Liver (tissue), 9 donors: ENCODE measurements around the gene CRTC2. TPM values are rescaled to one million over a fixed set of nuclear protein-coding genes. Genes with fewer than 3 reads are reported as not detected.

Source experiments
- DNase-seq: peaks from one replicate; pipeline ENCODE4 v3.0.0-alpha.2; 2017; ENCODE audit warnings: low spot score
- H3K27ac ChIP-seq, 2 donors: one replicate each; pipeline ENCODE4 v1.7.0; 2013; ENCODE audit warnings: inconsistent platforms in 2 of 2, low read length in 2 of 2, control low read depth in 1 of 2, low read depth in 1 of 2, mild to moderate bottlenecking in 1 of 2
- H3K27me3 ChIP-seq, 4 donors: one replicate each; pipeline versions ENCODE4 v1.6.1 to v1.7.0; 2013; ENCODE audit warnings: low read length in 3 of 4, inconsistent platforms in 1 of 4, mild to moderate bottlenecking in 1 of 4, moderate library complexity in 1 of 4; ENCODE audit not compliant: control insufficient read depth in 4 of 4, insufficient read depth in 4 of 4
- H3K36me3 ChIP-seq, 4 donors: one replicate each; pipeline versions ENCODE4 v1.6.1 to v1.7.0; 2013; ENCODE audit warnings: low read length in 3 of 4, mild to moderate bottlenecking in 3 of 4, low read depth in 1 of 4, moderate library complexity in 1 of 4; ENCODE audit not compliant: control insufficient read depth in 4 of 4, insufficient read depth in 3 of 4
- H3K4me1 ChIP-seq, 4 donors: one replicate each; pipeline versions ENCODE4 v1.6.1 to v1.7.0; 2013; ENCODE audit warnings: low read length in 3 of 4, mild to moderate bottlenecking in 3 of 4, moderate library complexity in 1 of 4; ENCODE audit not compliant: control insufficient read depth in 4 of 4, insufficient read depth in 4 of 4
- H3K4me3 ChIP-seq, 3 donors: one replicate each; pipeline versions ENCODE4 v1.6.1 to v1.7.0; 2013; ENCODE audit warnings: low read length in 3 of 3, control low read depth in 1 of 3, low read depth in 1 of 3, mild to moderate bottlenecking in 1 of 3
- H3K9ac ChIP-seq, 2 donors: one replicate each; pipeline ENCODE4 v1.7.0; 2013; ENCODE audit warnings: low read length in 2 of 2, mild to moderate bottlenecking in 2 of 2, moderate library complexity in 2 of 2, control low read depth in 1 of 2, low read depth in 1 of 2
- H3K9me3 ChIP-seq, 4 donors: one replicate each; pipeline versions ENCODE4 v1.6.1 to v1.7.0; 2013; ENCODE audit warnings: low read length in 3 of 4; ENCODE audit not compliant: control insufficient read depth in 4 of 4
- ATF3 ChIP-seq: IDR thresholded peaks from 2 replicates; pipeline ENCODE4 v1.6.1; 2016; ENCODE audit warnings: antibody characterized with exemption
- FOXA2 ChIP-seq: IDR thresholded peaks from 2 replicates; pipeline ENCODE4 v1.6.1; 2016; ENCODE audit warnings: antibody characterized with exemption
- GABPA ChIP-seq, 2 donors: IDR thresholded peaks in 1 of 2; conservative IDR thresholded peaks in 1 of 2; 2 replicates each; pipeline ENCODE4 v1.6.1; 2016; ENCODE audit warnings: antibody characterized with exemption in 2 of 2, mild to moderate bottlenecking in 1 of 2, moderate library complexity in 1 of 2
- HNF4A ChIP-seq, 2 donors: conservative IDR thresholded peaks; 2 replicates each; pipeline ENCODE4 v1.6.1; 2016; ENCODE audit warnings: antibody characterized with exemption in 2 of 2, mild to moderate bottlenecking in 2 of 2
- HNF4G ChIP-seq: IDR thresholded peaks from 2 replicates; pipeline ENCODE4 v1.6.1; 2016; ENCODE audit warnings: antibody characterized with exemption
- JUND ChIP-seq, 2 donors: IDR thresholded peaks; 2 replicates each; pipeline ENCODE4 v1.6.1; 2016; ENCODE audit warnings: antibody characterized with exemption in 2 of 2
- NR2F2 ChIP-seq: IDR thresholded peaks from 2 replicates; pipeline ENCODE4 v1.6.1; 2016; ENCODE audit warnings: antibody characterized with exemption
- RAD21 ChIP-seq, 2 donors: IDR thresholded peaks; 2 replicates each; pipeline ENCODE4 v1.6.1; 2016; ENCODE audit warnings: antibody characterized with exemption in 2 of 2, mild to moderate bottlenecking in 2 of 2
- SP1 ChIP-seq: IDR thresholded peaks from 2 replicates; pipeline ENCODE4 v1.6.1; 2018; ENCODE audit warnings: antibody characterized with exemption, mild to moderate bottlenecking
- TAF1 ChIP-seq: conservative IDR thresholded peaks from 2 replicates; pipeline ENCODE4 v1.6.1; 2016; ENCODE audit warnings: antibody characterized with exemption, mild to moderate bottlenecking
- YY1 ChIP-seq: IDR thresholded peaks from 2 replicates; pipeline ENCODE4 v1.6.1; 2016; ENCODE audit warnings: antibody characterized with exemption, mild to moderate bottlenecking
- WGBS: extraction: QIAGEN DNeasy Blood & Tissue Kit; methylation state at CpG from one replicate; pipeline ENCODE4 v1.1.7; 2013; 5-methylcytosine and 5-hydroxymethylcytosine counted together
- polyA plus RNA-seq, 2 donors: library from polyadenylated mRNA; stranded (reverse) in 1 of 2; unstranded in 1 of 2; fragments of 200-250 nt in 1 of 2; fragments of >200 nt in 1 of 2; fragmentation: Nextera tagmentation in 1 of 2; extraction: Ambion mirVana in 1 of 2; gene quantifications; one replicate each; pipeline versions ENCODE4 v1.2.1 to v1.2.3, GENCODE V29; 2013 to 2015
- total RNA-seq, 2 donors: library from RNA; depleted of rRNA; stranded (reverse); fragments of >200 nt; gene quantifications; one replicate each; pipeline ENCODE4 v1.2.3, GENCODE V29; 2014
- TF ChIP-seq, protein P1 (sequence below): IDR thresholded peaks from 2 replicates; pipeline ENCODE4 v1.6.1; 2016; ENCODE audit warnings: antibody characterized with exemption, mild to moderate bottlenecking
- TF ChIP-seq, protein P2 (sequence below): IDR thresholded peaks from 2 replicates; pipeline ENCODE4 v1.6.1; 2016; ENCODE audit warnings: antibody characterized with exemption
- donor health status: healthy.
- donor health status: healthy.
- donor health status: healthy.
- donor health status: healthy.
- donor health status: healthy.

The CRTC2 gene
- total and polyA plus RNA-seq, 4 donors, result 4.9 to 14.9 (median 8.2) TPM

- H3K4me1 ChIP-seq, result peaks cover 11 to 40% (median 36%) of the 10 kb centered on the region in 4 donors
- WGBS, result 90% methylated on average over 2 of the region's 2 CpGs
- H3K9me3 ChIP-seq, result no peaks in the 10 kb centered on the region
- H3K4me3 ChIP-seq, result no peak overlapping the region
- TF ChIP-seq ATF3 (no peak), FOXA2 (no peak), HNF4A (conservative IDR thresholded peaks at IDR 0.05) (no peak), JUND (IDR thresholded peaks at IDR 0.05) (no peak), HNF4G (no peak), GABPA (IDR thresholded peaks at IDR 0.05 in 1 of 2, conservative IDR thresholded peaks at IDR 0.05 in 1 of 2) (no peak), RAD21 (IDR thresholded peaks at IDR 0.05) (no peak), YY1 (no peak), SP1 (no peak)
- TF ChIP-seq, protein P1, sequence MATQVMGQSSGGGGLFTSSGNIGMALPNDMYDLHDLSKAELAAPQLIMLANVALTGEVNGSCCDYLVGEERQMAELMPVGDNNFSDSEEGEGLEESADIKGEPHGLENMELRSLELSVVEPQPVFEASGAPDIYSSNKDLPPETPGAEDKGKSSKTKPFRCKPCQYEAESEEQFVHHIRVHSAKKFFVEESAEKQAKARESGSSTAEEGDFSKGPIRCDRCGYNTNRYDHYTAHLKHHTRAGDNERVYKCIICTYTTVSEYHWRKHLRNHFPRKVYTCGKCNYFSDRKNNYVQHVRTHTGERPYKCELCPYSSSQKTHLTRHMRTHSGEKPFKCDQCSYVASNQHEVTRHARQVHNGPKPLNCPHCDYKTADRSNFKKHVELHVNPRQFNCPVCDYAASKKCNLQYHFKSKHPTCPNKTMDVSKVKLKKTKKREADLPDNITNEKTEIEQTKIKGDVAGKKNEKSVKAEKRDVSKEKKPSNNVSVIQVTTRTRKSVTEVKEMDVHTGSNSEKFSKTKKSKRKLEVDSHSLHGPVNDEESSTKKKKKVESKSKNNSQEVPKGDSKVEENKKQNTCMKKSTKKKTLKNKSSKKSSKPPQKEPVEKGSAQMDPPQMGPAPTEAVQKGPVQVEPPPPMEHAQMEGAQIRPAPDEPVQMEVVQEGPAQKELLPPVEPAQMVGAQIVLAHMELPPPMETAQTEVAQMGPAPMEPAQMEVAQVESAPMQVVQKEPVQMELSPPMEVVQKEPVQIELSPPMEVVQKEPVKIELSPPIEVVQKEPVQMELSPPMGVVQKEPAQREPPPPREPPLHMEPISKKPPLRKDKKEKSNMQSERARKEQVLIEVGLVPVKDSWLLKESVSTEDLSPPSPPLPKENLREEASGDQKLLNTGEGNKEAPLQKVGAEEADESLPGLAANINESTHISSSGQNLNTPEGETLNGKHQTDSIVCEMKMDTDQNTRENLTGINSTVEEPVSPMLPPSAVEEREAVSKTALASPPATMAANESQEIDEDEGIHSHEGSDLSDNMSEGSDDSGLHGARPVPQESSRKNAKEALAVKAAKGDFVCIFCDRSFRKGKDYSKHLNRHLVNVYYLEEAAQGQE, result no peak
- TF ChIP-seq, protein P2, sequence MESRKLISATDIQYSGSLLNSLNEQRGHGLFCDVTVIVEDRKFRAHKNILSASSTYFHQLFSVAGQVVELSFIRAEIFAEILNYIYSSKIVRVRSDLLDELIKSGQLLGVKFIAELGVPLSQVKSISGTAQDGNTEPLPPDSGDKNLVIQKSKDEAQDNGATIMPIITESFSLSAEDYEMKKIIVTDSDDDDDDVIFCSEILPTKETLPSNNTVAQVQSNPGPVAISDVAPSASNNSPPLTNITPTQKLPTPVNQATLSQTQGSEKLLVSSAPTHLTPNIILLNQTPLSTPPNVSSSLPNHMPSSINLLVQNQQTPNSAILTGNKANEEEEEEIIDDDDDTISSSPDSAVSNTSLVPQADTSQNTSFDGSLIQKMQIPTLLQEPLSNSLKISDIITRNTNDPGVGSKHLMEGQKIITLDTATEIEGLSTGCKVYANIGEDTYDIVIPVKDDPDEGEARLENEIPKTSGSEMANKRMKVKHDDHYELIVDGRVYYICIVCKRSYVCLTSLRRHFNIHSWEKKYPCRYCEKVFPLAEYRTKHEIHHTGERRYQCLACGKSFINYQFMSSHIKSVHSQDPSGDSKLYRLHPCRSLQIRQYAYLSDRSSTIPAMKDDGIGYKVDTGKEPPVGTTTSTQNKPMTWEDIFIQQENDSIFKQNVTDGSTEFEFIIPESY, result no peak
- H3K27ac ChIP-seq, result no peak overlapping the region
- H3K36me3 ChIP-seq, result peaks cover 12 to 41% (median 31%) of the 10 kb centered on the region in 4 donors
- H3K27me3 ChIP-seq, result no peaks in the 10 kb centered on the region
- no peak for DNase-seq
- H3K9ac ChIP-seq, result no peak overlapping the region
Measured at GRCh38 chr1:153951801-153952200, 6.6 kb downstream of the CRTC2 start.

DNA sequence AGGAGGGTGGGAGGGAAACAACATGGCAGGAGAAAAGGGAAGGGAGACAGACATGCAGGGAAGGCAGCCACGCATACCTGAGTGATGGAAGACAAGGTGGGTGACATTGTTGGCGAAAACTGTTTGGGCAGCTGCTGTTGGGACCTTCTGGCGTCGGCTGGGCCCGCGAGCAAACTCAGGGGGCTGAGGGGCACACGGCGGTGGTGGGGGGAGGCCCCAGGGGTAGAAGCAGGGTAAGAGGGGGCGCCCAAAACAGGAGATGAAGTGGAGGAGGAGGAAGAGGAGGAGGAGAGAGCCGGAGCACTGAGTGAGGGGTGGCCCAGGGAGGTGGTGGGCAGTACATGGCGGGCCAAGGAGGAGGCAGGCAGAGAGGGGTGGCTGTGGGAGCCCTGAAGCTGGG lies 7.2 kb downstream of the CRTC2 start:
- 96% methylated on average over 11 of the region's 11 CpGs for WGBS
- H3K4me1 ChIP-seq, result peaks cover 8 to 36% (median 32%) of the 10 kb centered on the region in 4 donors
- no peaks in the 10 kb centered on the region for H3K27me3 ChIP-seq
- no peaks in the 10 kb centered on the region for H3K9me3 ChIP-seq
- TF ChIP-seq TAF1 (no peak), YY1 (no peak), NR2F2 (no peak), SP1 (no peak), RAD21 (IDR thresholded peaks at IDR 0.05) (no peak), ATF3 (no peak), FOXA2 (no peak), JUND (IDR thresholded peaks at IDR 0.05) (no peak), HNF4G (no peak)
- TF ChIP-seq, protein P1, result no peak
- peaks cover 12 to 41% (median 31%) of the 10 kb centered on the region in 4 donors for H3K36me3 ChIP-seq
- no peak overlapping the region for H3K4me3 ChIP-seq
- no peak overlapping the region for H3K9ac ChIP-seq
- DNase-seq, result no peak
- H3K27ac ChIP-seq, result no peak overlapping the region
